H9 (cell line): ENCODE results near the gene ITLN1. TPM values are rescaled to one million over a fixed set of nuclear protein-coding genes. Genes with fewer than 3 reads are reported as not detected.

Experiments used
- DNase-seq: peaks from one replicate; pipeline ENCODE4 v3.0.0-alpha.2; 2017
- H2AFZ ChIP-seq: one replicate; pipeline ENCODE4 v1.6.1; 2013; ENCODE audit warnings: mild to moderate bottlenecking, low read length, control low read depth, moderate library complexity
- H2AK5ac ChIP-seq: 2 replicates; pipeline ENCODE4 v1.6.1; 2013; ENCODE audit warnings: low read length, control low read depth, mixed read lengths; ENCODE audit not compliant: insufficient read length
- H2BK120ac ChIP-seq: one replicate; pipeline ENCODE4 v1.6.1; 2013; ENCODE audit warnings: low read depth, mild to moderate bottlenecking, low read length, control low read depth, inconsistent platforms; ENCODE audit not compliant: poor library complexity, severe bottlenecking
- H2BK12ac ChIP-seq: 2 replicates; pipeline ENCODE4 v1.6.1; 2013; ENCODE audit warnings: low read length, control low read depth, mixed read lengths, low read depth; ENCODE audit not compliant: insufficient read length
- H2BK15ac ChIP-seq: 2 replicates; pipeline ENCODE4 v1.6.1; 2013; ENCODE audit warnings: low read depth, low read length, control low read depth
- H2BK20ac ChIP-seq: one replicate; pipeline ENCODE4 v1.6.1; 2013; ENCODE audit warnings: low read depth, mild to moderate bottlenecking, low read length, control low read depth, inconsistent platforms; ENCODE audit not compliant: poor library complexity, severe bottlenecking
- H2BK5ac ChIP-seq: 2 replicates; pipeline ENCODE4 v1.6.1; 2013; ENCODE audit warnings: low read length, control low read depth, mixed read lengths; ENCODE audit not compliant: insufficient read length
- H3K14ac ChIP-seq: 2 replicates; pipeline ENCODE4 v1.6.1; 2013; ENCODE audit warnings: low read length, control low read depth; ENCODE audit not compliant: insufficient read depth
- H3K18ac ChIP-seq: 2 replicates; pipeline ENCODE4 v1.6.1; 2013; ENCODE audit warnings: low read depth, mild to moderate bottlenecking, mixed read lengths, low read length, control low read depth; ENCODE audit not compliant: insufficient read length
- H3K23ac ChIP-seq: 2 replicates; pipeline ENCODE4 v1.6.1; 2013; ENCODE audit warnings: low read length, control low read depth, mixed read lengths, low read depth; ENCODE audit not compliant: insufficient read length
- H3K23me2 ChIP-seq: 2 replicates; pipeline ENCODE4 v1.6.1; 2013; ENCODE audit warnings: low read depth, mild to moderate bottlenecking, mixed read lengths, low read length, control low read depth; ENCODE audit not compliant: insufficient read length, poor library complexity, severe bottlenecking
- H3K27ac ChIP-seq: 2 replicates; pipeline ENCODE4 v1.5.1; 2013; ENCODE audit warnings: low read length, control low read depth, mixed read lengths, low read depth; ENCODE audit not compliant: insufficient read length
- H3K27me3 ChIP-seq: 2 replicates; pipeline ENCODE4 v1.6.1; 2013; ENCODE audit warnings: low read length, control low read depth, inconsistent platforms; ENCODE audit not compliant: insufficient read depth
- H3K4ac ChIP-seq: 2 replicates; pipeline ENCODE4 v1.6.1; 2013; ENCODE audit warnings: low read depth, mild to moderate bottlenecking, control low read depth, inconsistent platforms, low read length, moderate library complexity
- H3K4me1 ChIP-seq: 2 replicates; pipeline ENCODE4 v1.6.1; 2013; ENCODE audit warnings: low read length, control low read depth, inconsistent platforms; ENCODE audit not compliant: insufficient read depth
- H3K4me2 ChIP-seq: 2 replicates; pipeline ENCODE4 v1.6.1; 2013; ENCODE audit warnings: low read length, control low read depth, mixed read lengths; ENCODE audit not compliant: insufficient read length, insufficient read depth
- H3K56ac ChIP-seq: 2 replicates; pipeline ENCODE4 v1.6.1; 2013; ENCODE audit warnings: low read depth, mild to moderate bottlenecking, mixed read lengths, low read length, control low read depth; ENCODE audit not compliant: insufficient read length
- H3K79me1 ChIP-seq: 2 replicates; pipeline ENCODE4 v1.6.1; 2013; ENCODE audit warnings: low read depth, mild to moderate bottlenecking, moderate library complexity, low read length, control low read depth, inconsistent platforms; ENCODE audit not compliant: insufficient read depth, poor library complexity, severe bottlenecking
- H3K79me2 ChIP-seq: 2 replicates; pipeline ENCODE4 v1.6.1; 2013; ENCODE audit warnings: low read length, control low read depth, inconsistent platforms; ENCODE audit not compliant: insufficient read depth
- H3K9ac ChIP-seq: 2 replicates; pipeline ENCODE4 v1.6.1; 2013; ENCODE audit warnings: low read length, control low read depth, mixed read lengths; ENCODE audit not compliant: insufficient read length; ENCODE audit errors: extremely low read depth
- H3K9me3 ChIP-seq: one replicate; pipeline ENCODE4 v1.6.1; 2013; ENCODE audit warnings: low read depth, low read length, inconsistent platforms; ENCODE audit not compliant: control insufficient read depth
- H3T11ph ChIP-seq: one replicate; pipeline ENCODE4 v1.6.1; 2013; ENCODE audit warnings: mild to moderate bottlenecking, low read length, control low read depth, inconsistent platforms
- H4K20me1 ChIP-seq: one replicate; pipeline ENCODE4 v1.6.1; 2013; ENCODE audit not compliant: control insufficient read depth, insufficient read length, insufficient read depth
- H4K5ac ChIP-seq: 2 replicates; pipeline ENCODE4 v1.6.1; 2013; ENCODE audit warnings: low read depth, mild to moderate bottlenecking, mixed read lengths, low read length, control low read depth; ENCODE audit not compliant: insufficient read length
- H4K8ac ChIP-seq: replicated peaks from 2 replicates; pipeline ENCODE4 v1.6.1; 2013; ENCODE audit warnings: low read length, control low read depth, mixed read lengths, low read depth; ENCODE audit not compliant: insufficient read length
- H4K91ac ChIP-seq: 2 replicates; pipeline ENCODE4 v1.6.1; 2013; ENCODE audit warnings: low read depth, mild to moderate bottlenecking, moderate library complexity, mixed read lengths, low read length, control low read depth; ENCODE audit not compliant: insufficient read length
- H3K27ac Mint-ChIP-seq, 3 experiments: 2 replicates in 2 of 3; 3 replicates in 1 of 3; pipeline ENCODE4 v1.8.0; 2020 to 2021; ENCODE audit warnings: mixed read lengths in 3 of 3, mild to moderate bottlenecking in 1 of 3, moderate library complexity in 1 of 3
- H3K27me3 Mint-ChIP-seq: 2 replicates; pipeline ENCODE4 v1.8.0; 2021; ENCODE audit warnings: low read depth, mild to moderate bottlenecking, moderate library complexity, mixed read lengths
- H3K36me3 Mint-ChIP-seq, 3 experiments: 2 replicates in 2 of 3; 3 replicates in 1 of 3; pipeline ENCODE4 v1.8.0; 2020 to 2021; ENCODE audit warnings: low read depth in 3 of 3, mixed read lengths in 3 of 3; ENCODE audit not compliant: insufficient read depth in 1 of 3
- H3K4me1 Mint-ChIP-seq, 2 experiments: 2 replicates each; pipeline ENCODE4 v1.8.0; 2020; ENCODE audit warnings: mixed read lengths in 2 of 2
- H3K4me3 Mint-ChIP-seq, 2 experiments: 2 replicates in 1 of 2; 3 replicates in 1 of 2; pipeline ENCODE4 v1.8.0; 2020 to 2021; ENCODE audit warnings: mild to moderate bottlenecking in 2 of 2, mixed read lengths in 2 of 2, moderate library complexity in 1 of 2
- H3K9me3 Mint-ChIP-seq, 2 experiments: 2 replicates in 1 of 2; 3 replicates in 1 of 2; pipeline ENCODE4 v1.8.0; 2020; ENCODE audit warnings: mild to moderate bottlenecking in 2 of 2, mixed read lengths in 2 of 2, moderate library complexity in 1 of 2
- CTCF ChIP-seq: fragments of 200-600 bp; sonication (generic); conservative IDR thresholded peaks from 3 replicates; pipeline ENCODE4 v1.8.0; 2021; ENCODE audit warnings: antibody characterized with exemption, mild to moderate bottlenecking
- WGBS: extraction: QIAGEN DNeasy Blood & Tissue Kit; methylation state at CpG from one replicate; pipeline ENCODE4 v1.1.7; 2013; ENCODE audit warnings: missing lambda C conversion rate, low lambda C conversion rate, mixed read lengths; ENCODE audit not compliant: insufficient read length; ENCODE audit errors: extremely low coverage; 5-methylcytosine and 5-hydroxymethylcytosine counted together
- total RNA-seq: library from RNA; stranded (reverse); gene quantifications from 2 replicates; pipeline ENCODE4 v1.2.1, GENCODE V29; 2021

The ITLN1 gene
- total RNA-seq, 1 experiment from 2014 or later = not detected

DNA sequence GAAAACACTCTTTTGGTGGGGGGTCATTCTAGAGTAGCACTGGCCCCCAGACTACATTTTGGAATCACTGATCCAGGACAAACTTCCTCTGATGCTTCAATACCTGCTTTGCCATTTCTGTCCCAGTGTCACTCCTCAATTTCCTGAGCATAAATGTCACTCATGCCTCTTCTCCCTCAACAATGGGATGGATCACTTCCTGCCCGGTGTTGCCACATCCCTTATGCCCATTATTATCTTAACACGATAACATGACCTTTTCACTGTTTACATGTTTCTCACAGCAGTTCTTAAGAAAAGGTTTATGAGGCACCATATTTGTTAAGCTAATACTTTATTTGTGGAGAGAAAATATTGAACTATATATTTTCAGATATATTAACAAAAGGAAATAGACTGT is 3.9 kb upstream of the ITLN1 start:
- H3K27me3 ChIP-seq = no peaks in the 10 kb centered on the region
- H3K4me3 Mint-ChIP-seq = no peak overlapping the region
- no peak overlapping the region for H3K4me2 ChIP-seq
- no peak overlapping the region for H3K27ac ChIP-seq
- no peak overlapping the region for H2BK5ac ChIP-seq
- no peak overlapping the region for H4K5ac ChIP-seq
- H2BK120ac ChIP-seq = no peak overlapping the region
- H2BK15ac ChIP-seq = no peak overlapping the region
- H3K9me3 Mint-ChIP-seq = peaks cover 4% of the 10 kb centered on the region in 2 experiments; a peak in 2 of 5 replicates
- H3K23me2 ChIP-seq = no peaks in the 10 kb centered on the region
- H3K36me3 Mint-ChIP-seq = no peaks in the 10 kb centered on the region; a peak in 1 of 7 replicates
- WGBS = no CpG with 5 or more reads among the region's 2 CpGs
- no peak overlapping the region for H2AK5ac ChIP-seq
- no peak for TF ChIP-seq CTCF
- H2BK12ac ChIP-seq = no peak overlapping the region
- no peaks in the 10 kb centered on the region for H3K9me3 ChIP-seq
- H3K79me2 ChIP-seq = no peaks in the 10 kb centered on the region
- H3K4me1 Mint-ChIP-seq = no peaks in the 10 kb centered on the region
- H3K27ac Mint-ChIP-seq = no peak overlapping the region
- H4K20me1 ChIP-seq = no peaks in the 10 kb centered on the region
- H3K18ac ChIP-seq = no peak overlapping the region
- no peaks in the 10 kb centered on the region for H3K79me1 ChIP-seq
- H2AFZ ChIP-seq = no peak overlapping the region
- H3K27me3 Mint-ChIP-seq = peaks cover 2% of the 10 kb centered on the region
- H4K91ac ChIP-seq = no peak overlapping the region
- DNase-seq = no peak
- H3T11ph ChIP-seq = no peak overlapping the region
- H3K23ac ChIP-seq = no peak overlapping the region
- H3K56ac ChIP-seq = no peak overlapping the region
- no peak overlapping the region for H2BK20ac ChIP-seq
- H4K8ac ChIP-seq = no peak overlapping the region
- H3K4ac ChIP-seq = no peak overlapping the region
- H3K4me1 ChIP-seq = no peaks in the 10 kb centered on the region
- no peak overlapping the region for H3K14ac ChIP-seq
- H3K9ac ChIP-seq = no peak overlapping the region
